Central memory CD8-positive, alpha-beta T cell (primary cell): ENCODE data around the gene EHD4.

Experiments
- ATAC-seq: fragments of 150-1000 bp; cut with Tn5 transposase; replicated peaks from 2 replicates; pipeline ENCODE4 v1.10.0; 2022; ENCODE audit warnings: mild to moderate bottlenecking, moderate FRiP score, moderate number of reproducible peaks; ENCODE audit not compliant: poor library complexity, severe bottlenecking; ENCODE audit errors: extremely low read depth
- DNase-seq, 2 donors: peaks; one replicate each; pipeline ENCODE4 v3.0.0; 2021; ENCODE audit warnings: low spot score in 2 of 2
- H3K27ac Mint-ChIP-seq: one replicate; pipeline ENCODE4 v1.8.0; 2022; ENCODE audit warnings: low read depth, mild to moderate bottlenecking, moderate library complexity, mixed read lengths
- H3K27me3 Mint-ChIP-seq: one replicate; pipeline ENCODE4 v1.8.0; 2022; ENCODE audit warnings: mixed read lengths
- H3K36me3 Mint-ChIP-seq: one replicate; pipeline ENCODE4 v1.8.0; 2022; ENCODE audit warnings: mild to moderate bottlenecking, moderate library complexity, mixed read lengths; ENCODE audit not compliant: insufficient read depth
- H3K4me1 Mint-ChIP-seq: one replicate; pipeline ENCODE4 v1.8.0; 2022; ENCODE audit warnings: mixed read lengths
- H3K4me3 Mint-ChIP-seq: one replicate; pipeline ENCODE4 v1.8.0; 2022; ENCODE audit warnings: mild to moderate bottlenecking, moderate library complexity, mixed read lengths
- H3K9me3 Mint-ChIP-seq: one replicate; pipeline ENCODE4 v1.8.0; 2022; ENCODE audit warnings: mixed read lengths

Gene EHD4

GRCh38 chr15:41942886-41943285, 29.5 kb downstream of the EHD4 start:
- Mint-ChIP-seq H3K27ac (peak overlapping the region; percentile 63), H3K4me1 (peaks cover 17% of the 10 kb centered on the region), H3K4me3 (no peak overlapping the region), H3K36me3 (peaks cover 23% of the 10 kb centered on the region), H3K9me3 (no peaks in the 10 kb centered on the region), H3K27me3 (no peaks in the 10 kb centered on the region)
- no peak for DNase-seq
- ATAC-seq: no peak

DNA sequence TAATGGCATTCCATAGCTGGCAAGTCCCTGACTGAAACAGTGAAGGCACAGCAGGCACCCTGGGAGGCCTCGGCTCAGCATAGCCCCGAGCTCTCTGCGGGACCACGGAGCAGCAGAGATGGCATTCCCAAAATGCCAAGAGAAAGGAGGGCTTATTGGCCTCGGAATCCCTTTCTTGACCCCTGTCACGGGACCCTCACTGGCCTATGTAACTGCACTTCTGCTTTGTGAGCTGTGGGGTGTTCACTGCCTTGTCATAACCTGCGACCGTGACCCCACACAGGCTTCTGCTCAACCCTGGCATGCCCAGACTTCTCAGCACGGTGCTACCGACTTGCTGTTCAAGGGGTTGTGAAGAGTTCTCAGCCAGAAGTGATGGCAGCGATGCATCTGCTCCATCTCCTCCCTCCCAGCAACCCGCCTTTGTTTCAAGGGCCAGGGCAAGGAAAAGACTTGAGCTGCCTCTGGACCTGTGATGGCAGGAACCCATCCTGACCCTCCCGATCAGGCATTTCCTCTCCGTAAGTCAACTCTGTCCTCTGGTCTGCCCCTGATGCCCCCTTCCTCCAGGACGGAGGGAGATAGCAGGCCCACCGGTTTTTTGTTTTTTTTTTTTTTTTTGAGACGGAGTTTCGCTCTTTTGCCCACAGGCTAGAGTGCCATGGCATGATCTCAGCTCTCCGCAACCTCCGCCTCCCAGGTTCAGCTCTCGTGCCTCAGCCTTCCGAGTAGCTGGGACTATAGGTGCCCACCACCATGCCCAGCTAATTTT, 30.5 kb downstream of the EHD4 start:
- no peak for DNase-seq
- H3K9me3 Mint-ChIP-seq: no peaks in the 10 kb centered on the region
- H3K4me1 Mint-ChIP-seq: peaks cover 28% of the 10 kb centered on the region
- ATAC-seq: no peak
- peak overlapping the region; percentile 63 for H3K27ac Mint-ChIP-seq
- no peak overlapping the region for H3K4me3 Mint-ChIP-seq
- H3K36me3 Mint-ChIP-seq: peaks cover 25% of the 10 kb centered on the region
- H3K27me3 Mint-ChIP-seq: no peaks in the 10 kb centered on the region

- H3K4me3 Mint-ChIP-seq: peak overlapping the region; percentile 50
- peak overlapping the region; percentile 86 for H3K27ac Mint-ChIP-seq
- no peaks in the 10 kb centered on the region for H3K9me3 Mint-ChIP-seq
- peaks cover 42% of the 10 kb centered on the region for H3K4me1 Mint-ChIP-seq
- no peaks in the 10 kb centered on the region for H3K27me3 Mint-ChIP-seq
- peaks cover 31% of the 10 kb centered on the region for H3K36me3 Mint-ChIP-seq
- peak; percentile 24 to 42 for DNase-seq
- peak; percentile 3 for ATAC-seq
Observed at GRCh38 chr15:41940441-41940857, 31.9 kb downstream of the EHD4 start.

DNA sequence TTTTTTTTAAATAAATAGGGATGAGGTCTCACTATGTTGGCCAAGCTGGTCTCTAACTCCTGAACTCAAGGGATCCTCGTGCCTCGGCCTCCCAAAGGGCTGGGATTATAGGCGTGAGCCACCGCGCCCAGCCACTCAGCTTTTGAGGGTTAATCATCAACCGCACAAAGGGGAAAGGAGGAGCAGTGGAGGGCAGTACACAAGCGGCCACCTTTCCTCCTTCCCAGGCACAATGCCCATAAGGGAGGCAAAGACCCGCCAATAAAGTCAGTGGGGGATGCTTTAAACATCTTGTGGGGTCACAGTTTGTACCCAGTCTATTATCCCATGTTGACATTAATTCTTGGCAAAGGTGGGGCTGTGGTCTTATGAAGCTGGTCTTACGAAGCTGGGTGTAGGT, 32.4 kb downstream of the EHD4 start:
- Mint-ChIP-seq H3K4me3 (peak overlapping the region; percentile 50), H3K27me3 (no peaks in the 10 kb centered on the region), H3K27ac (peak overlapping the region; percentile 86), H3K9me3 (no peaks in the 10 kb centered on the region), H3K36me3 (peaks cover 33% of the 10 kb centered on the region), H3K4me1 (peaks cover 46% of the 10 kb centered on the region)
- no peak for DNase-seq
- ATAC-seq: no peak

- peak overlapping the region; percentile 62 for H3K4me3 Mint-ChIP-seq
- DNase-seq (no peak), ATAC-seq (no peak)
- peak overlapping the region; percentile 92 for H3K27ac Mint-ChIP-seq
- H3K4me1 Mint-ChIP-seq: peaks cover 61% of the 10 kb centered on the region
- H3K36me3 Mint-ChIP-seq: peaks cover 31% of the 10 kb centered on the region
- H3K9me3 Mint-ChIP-seq: no peaks in the 10 kb centered on the region
- no peaks in the 10 kb centered on the region for H3K27me3 Mint-ChIP-seq
Observed at GRCh38 chr15:41937568-41937923, 34.8 kb downstream of the EHD4 start.

DNA sequence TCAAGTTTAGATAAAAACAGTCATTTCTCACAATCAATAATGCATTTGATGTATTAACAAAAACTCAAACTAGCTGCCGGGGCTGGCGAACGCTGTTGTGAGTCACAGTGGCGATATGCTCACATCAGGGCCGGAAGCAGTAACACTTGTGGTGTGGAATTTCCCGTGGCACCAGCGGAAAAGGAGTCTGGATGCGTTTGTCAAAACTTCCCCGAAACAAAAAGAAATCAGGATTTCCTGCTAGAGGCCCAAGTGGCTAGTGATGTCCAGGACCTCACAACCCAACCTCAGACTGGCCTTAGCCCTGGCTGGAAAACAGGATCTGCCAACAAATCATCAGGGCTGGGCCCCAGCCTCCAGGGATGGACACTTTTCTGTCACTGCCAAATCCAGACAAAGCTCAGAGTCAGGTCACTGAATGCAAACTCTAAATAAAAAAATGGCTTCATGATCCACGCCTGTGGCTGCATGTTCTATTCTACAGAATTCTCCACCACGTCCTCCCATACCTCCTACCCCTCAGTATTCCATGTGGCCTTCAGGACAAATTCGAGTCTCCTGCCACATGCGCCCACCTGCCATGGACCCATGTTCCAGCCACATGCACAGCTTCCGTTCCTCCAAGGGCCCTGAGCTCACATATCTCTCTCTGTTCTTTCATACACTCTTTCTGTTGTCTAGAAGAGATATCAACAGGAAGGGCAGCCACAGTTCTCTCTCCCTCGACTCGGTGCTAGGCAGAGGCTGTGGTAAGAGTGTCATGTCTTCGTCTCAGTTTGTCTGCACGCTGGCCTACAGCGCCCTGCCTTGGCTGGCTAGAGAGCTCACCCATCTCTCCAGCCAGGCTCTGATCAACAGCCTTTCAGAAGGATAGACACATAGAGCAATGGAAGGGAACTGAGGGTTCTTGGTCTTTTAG, 35.4 kb downstream of the EHD4 start:
- peaks cover 29% of the 10 kb centered on the region for H3K36me3 Mint-ChIP-seq
- DNase-seq: peak; percentile 56 to 82

DNA sequence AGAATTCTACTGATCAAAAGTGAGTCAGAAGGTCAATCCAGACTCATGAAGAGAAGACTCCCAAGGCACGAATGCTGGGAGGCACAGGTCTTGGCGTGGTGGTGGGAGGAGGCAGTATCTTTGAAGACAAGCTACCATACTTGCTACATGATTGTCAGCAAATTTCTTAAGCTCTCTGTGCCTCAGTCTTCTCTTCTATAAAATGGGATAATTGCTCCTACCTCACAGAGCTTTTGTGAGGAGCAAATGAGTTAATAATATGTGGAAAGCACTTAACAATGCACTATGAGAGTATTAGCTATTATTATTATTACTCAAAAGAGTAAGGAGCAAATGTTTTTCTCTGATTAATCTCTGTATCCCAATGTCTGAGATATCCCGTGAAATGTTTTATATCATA, 36.2 kb downstream of the EHD4 start:
- Mint-ChIP-seq H3K27me3 (no peaks in the 10 kb centered on the region), H3K4me1 (peaks cover 58% of the 10 kb centered on the region), H3K4me3 (peak overlapping the region; percentile 62), H3K27ac (peak overlapping the region; percentile 92), H3K36me3 (peaks cover 27% of the 10 kb centered on the region), H3K9me3 (no peaks in the 10 kb centered on the region)
- ATAC-seq (no peak), DNase-seq (no peak)

More for the DNA sequence above, 35.4 kb downstream of the EHD4 start:
- peak overlapping the region; percentile 62 for H3K4me3 Mint-ChIP-seq
- H3K9me3 Mint-ChIP-seq: no peaks in the 10 kb centered on the region
- peak overlapping the region; percentile 92 for H3K27ac Mint-ChIP-seq
- ATAC-seq: peak; percentile 88
- peaks cover 58% of the 10 kb centered on the region for H3K4me1 Mint-ChIP-seq
- H3K27me3 Mint-ChIP-seq: no peaks in the 10 kb centered on the region

DNA sequence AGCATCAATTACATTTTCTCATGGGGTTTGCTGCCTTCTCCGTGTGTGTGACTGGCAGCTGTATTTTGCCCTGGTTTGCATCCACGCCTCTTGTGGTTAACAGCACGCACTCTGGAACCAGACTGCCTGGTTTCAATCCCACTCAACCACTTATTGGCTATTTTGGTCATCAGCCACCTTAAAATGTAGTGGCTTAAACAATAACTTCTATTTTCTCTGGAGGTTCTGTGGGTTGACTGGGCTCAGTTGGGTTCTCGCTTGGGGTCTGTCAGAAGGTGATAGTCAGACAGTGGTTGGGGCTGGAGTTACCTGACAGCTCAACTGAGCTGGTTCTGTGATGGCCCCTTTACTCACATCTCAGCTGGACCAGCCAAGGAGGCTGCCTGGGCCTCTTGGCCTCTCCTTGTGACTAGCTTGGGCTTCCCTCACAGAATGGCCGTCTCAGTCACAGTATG, 36.8 kb downstream of the EHD4 start:
- ATAC-seq: no peak
- Mint-ChIP-seq H3K36me3 (peaks cover 23% of the 10 kb centered on the region), H3K27me3 (no peaks in the 10 kb centered on the region), H3K27ac (peak overlapping the region; percentile 92), H3K9me3 (no peaks in the 10 kb centered on the region), H3K4me1 (peaks cover 52% of the 10 kb centered on the region), H3K4me3 (peak overlapping the region; percentile 62)
- DNase-seq: no peak

DNA sequence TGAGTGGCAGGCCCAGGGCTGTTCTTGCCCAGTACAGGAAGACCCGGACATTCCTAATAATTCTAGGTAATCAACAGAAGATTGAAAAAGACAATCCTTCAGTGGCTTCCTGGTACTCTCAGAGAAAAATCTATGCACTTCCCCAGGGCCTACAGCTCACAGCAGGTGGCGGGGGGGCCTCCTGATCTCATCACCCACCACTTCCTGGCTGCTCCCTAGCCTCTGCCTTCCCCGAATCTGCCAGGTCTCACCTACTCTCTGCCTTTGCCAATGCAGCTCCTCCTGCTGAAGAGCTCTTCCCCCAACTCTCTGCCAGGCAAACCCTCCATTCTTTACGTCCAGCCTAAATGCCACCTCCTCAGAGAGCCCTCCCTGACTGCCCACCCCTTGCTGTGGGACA, 37.5 kb downstream of the EHD4 start:
- Mint-ChIP-seq H3K36me3 (peaks cover 19% of the 10 kb centered on the region), H3K4me1 (peaks cover 47% of the 10 kb centered on the region), H3K27me3 (no peaks in the 10 kb centered on the region), H3K4me3 (peak overlapping the region; percentile 62), H3K9me3 (no peaks in the 10 kb centered on the region), H3K27ac (peak overlapping the region; percentile 92)
- DNase-seq (peak; percentile 45 to 63), ATAC-seq (peak; percentile 57)

- Mint-ChIP-seq H3K27ac (peak overlapping the region; percentile 92), H3K27me3 (no peaks in the 10 kb centered on the region), H3K4me1 (peaks cover 47% of the 10 kb centered on the region), H3K36me3 (peaks cover 19% of the 10 kb centered on the region), H3K4me3 (no peak overlapping the region), H3K9me3 (no peaks in the 10 kb centered on the region)
- DNase-seq: no peak
- no peak for ATAC-seq
Observed at GRCh38 chr15:41933771-41934170, 38.6 kb downstream of the EHD4 start.

DNA sequence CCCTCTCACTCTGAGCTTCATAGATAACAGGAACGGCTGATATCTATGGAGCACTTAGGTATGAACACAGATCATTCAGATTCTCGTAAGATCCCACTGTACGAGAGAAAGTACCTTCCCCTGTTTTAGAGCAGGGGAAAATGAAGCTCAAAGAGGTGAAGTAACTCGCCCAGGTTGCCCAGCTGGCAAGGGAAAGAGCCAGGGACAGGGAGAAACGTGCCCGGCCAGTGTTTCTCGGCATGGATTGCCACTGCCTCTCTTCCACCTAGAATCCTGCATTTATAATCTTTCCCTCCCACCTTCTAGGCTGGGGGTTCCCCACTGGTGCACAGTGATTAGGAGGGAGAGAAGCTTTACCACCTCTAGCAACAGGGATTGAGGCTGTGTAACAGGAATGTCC, 39.0 kb downstream of the EHD4 start:
- H3K27ac Mint-ChIP-seq: peak overlapping the region; percentile 92

DNA sequence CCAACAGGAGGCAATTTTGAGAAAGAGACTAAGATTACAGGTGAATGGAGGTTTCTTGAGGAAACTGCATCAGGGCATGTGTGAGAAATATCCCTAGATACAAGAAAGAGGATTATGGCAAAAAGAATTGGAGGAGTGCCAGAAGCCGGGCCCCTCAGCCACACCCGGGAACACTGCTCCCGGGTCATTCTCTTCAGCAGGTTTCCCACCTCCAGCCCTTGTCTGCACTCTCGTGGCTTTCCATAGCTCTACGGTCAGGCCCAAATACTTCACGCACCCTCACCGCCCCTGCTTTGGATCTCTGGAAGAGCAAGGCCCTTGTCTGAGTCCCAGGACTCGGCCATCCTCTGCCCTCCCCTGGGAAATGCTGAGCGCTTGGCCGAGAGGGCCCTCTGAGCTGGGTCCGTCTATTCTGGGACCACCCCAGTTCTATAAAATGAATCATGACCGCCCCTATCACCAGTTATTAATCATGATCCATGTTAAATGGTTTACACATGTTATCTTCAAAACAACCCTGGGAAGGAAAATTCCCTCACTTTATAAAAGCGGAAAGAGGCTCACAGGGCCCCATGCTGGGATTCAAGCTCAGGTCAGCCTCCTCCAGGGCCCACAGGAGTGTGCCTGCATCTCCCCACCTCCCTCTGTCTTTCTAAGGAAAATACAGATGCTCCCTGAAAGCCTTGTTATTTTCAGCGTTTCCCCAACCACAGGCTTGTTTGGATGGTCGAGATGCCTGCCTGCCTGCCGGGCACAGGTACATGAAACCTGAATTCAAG, 39.7 kb downstream of the EHD4 start:
- DNase-seq: no peak
- Mint-ChIP-seq H3K27ac (peak overlapping the region; percentile 92), H3K27me3 (no peaks in the 10 kb centered on the region), H3K36me3 (peaks cover 19% of the 10 kb centered on the region), H3K4me1 (peaks cover 45% of the 10 kb centered on the region), H3K4me3 (no peak overlapping the region), H3K9me3 (no peaks in the 10 kb centered on the region)
- no peak for ATAC-seq

More for the DNA sequence above, 39.0 kb downstream of the EHD4 start:
- H3K9me3 Mint-ChIP-seq: no peaks in the 10 kb centered on the region
- H3K4me3 Mint-ChIP-seq: no peak overlapping the region
- H3K4me1 Mint-ChIP-seq: peaks cover 47% of the 10 kb centered on the region
- ATAC-seq (no peak), DNase-seq (no peak)
- H3K36me3 Mint-ChIP-seq: peaks cover 19% of the 10 kb centered on the region
- no peaks in the 10 kb centered on the region for H3K27me3 Mint-ChIP-seq
